IMR-90 (cell line): ENCODE results near the gene CARM1. TPM values are rescaled to one million over a fixed set of nuclear protein-coding genes. Genes with fewer than 3 reads are reported as not detected.

Experiments
- ATAC-seq: fragments of 200-7000 bp; cut with Tn5 transposase; 2 replicates; pipeline ENCODE4 v1.9.1; 2020; ENCODE audit warnings: low read depth, mild to moderate bottlenecking, moderate library complexity
- BruUV-seq: library from RNA; stranded (reverse); fragments of 400-500 nt; replicated peaks from 2 replicates; lab custom pipeline; 2021; lab: Mats Ljungman, UMichigan
- CTCF ChIA-PET: fragments of 300-600 bp; formaldehyde crosslinking; extraction: SDS; loops from one replicate; lab custom pipeline; 2021; ENCODE audit warnings: antibody characterized with exemption; lab: Yijun Ruan, JAX
- POLR2A ChIA-PET: fragments of 300-600 bp; sonication (Branson Sonifier 250); formaldehyde crosslinking; loops from one replicate; lab custom pipeline; 2022; ENCODE audit warnings: antibody characterized with exemption; ENCODE audit not compliant: unreplicated experiment; lab: Charles Lee
- DNase-seq: peaks from one replicate; pipeline ENCODE4 v3.0.0; 2013
- H2AFZ ChIP-seq: replicated peaks from 2 replicates; pipeline ENCODE3; 2013; ENCODE audit warnings: low read length, mild to moderate bottlenecking; ENCODE audit not compliant: poor library complexity
- H2AK5ac ChIP-seq: 2 replicates; pipeline ENCODE4 v1.6.1; 2013; ENCODE audit warnings: low read depth, low read length, inconsistent platforms
- H2AK9ac ChIP-seq: replicated peaks from 2 replicates; pipeline ENCODE3; 2013; ENCODE audit warnings: mild to moderate bottlenecking, low read depth, low read length, moderate library complexity; ENCODE audit not compliant: poor library complexity
- H2BK120ac ChIP-seq: 2 replicates; pipeline ENCODE4 v1.6.1; 2013; ENCODE audit warnings: low read depth, low read length, inconsistent platforms
- H2BK15ac ChIP-seq: 3 replicates; pipeline ENCODE4 v1.6.1; 2013; ENCODE audit warnings: low read depth, low read length, inconsistent platforms
- H2BK20ac ChIP-seq: 2 replicates; pipeline ENCODE4 v1.6.1; 2013; ENCODE audit warnings: low read depth, mild to moderate bottlenecking, inconsistent platforms, low read length, moderate library complexity
- H2BK5ac ChIP-seq: 2 replicates; pipeline ENCODE4 v1.6.1; 2013; ENCODE audit warnings: mild to moderate bottlenecking, low read depth, low read length, inconsistent platforms; ENCODE audit not compliant: poor library complexity, severe bottlenecking
- H3K14ac ChIP-seq: replicated peaks from 2 replicates; pipeline ENCODE4 v1.6.1; 2013; ENCODE audit warnings: low read depth, low read length, inconsistent platforms
- H3K18ac ChIP-seq: 2 replicates; pipeline ENCODE4 v1.6.1; 2013; ENCODE audit warnings: low read depth, low read length, control low read depth
- H3K23ac ChIP-seq: 2 replicates; pipeline ENCODE4 v1.6.1; 2013; ENCODE audit warnings: low read depth, low read length, inconsistent platforms
- H3K27ac ChIP-seq: 2 replicates; pipeline ENCODE4 v1.5.1; 2013; ENCODE audit warnings: mild to moderate bottlenecking, control low read depth, low read length; ENCODE audit not compliant: insufficient read depth
- H3K27me3 ChIP-seq: 2 replicates; pipeline ENCODE4 v1.6.1; 2013; ENCODE audit warnings: low read length; ENCODE audit not compliant: control insufficient read depth, insufficient read depth
- H3K36me3 ChIP-seq: 2 replicates; pipeline ENCODE4 v1.6.1; 2013; ENCODE audit warnings: low read length, mixed read lengths; ENCODE audit not compliant: control insufficient read depth, insufficient read depth
- H3K4ac ChIP-seq: 2 replicates; pipeline ENCODE4 v1.6.1; 2013; ENCODE audit warnings: low read depth, low read length, inconsistent platforms
- H3K4me1 ChIP-seq: 2 replicates; pipeline ENCODE4 v1.6.1; 2013; ENCODE audit warnings: low read length, mixed read lengths; ENCODE audit not compliant: control insufficient read depth, insufficient read depth
- H3K4me2 ChIP-seq: 2 replicates; pipeline ENCODE4 v1.6.1; 2013; ENCODE audit warnings: low read depth, mild to moderate bottlenecking, control low read depth, low read length, moderate library complexity
- H3K4me3 ChIP-seq: 2 replicates; pipeline ENCODE4 v1.5.1; 2013; ENCODE audit warnings: low read depth, mild to moderate bottlenecking, control low read depth, low read length, moderate library complexity; ENCODE audit not compliant: insufficient read depth
- H3K56ac ChIP-seq: 2 replicates; pipeline ENCODE4 v1.6.1; 2013; ENCODE audit warnings: low read length, inconsistent platforms; ENCODE audit not compliant: insufficient read depth; ENCODE audit errors: extremely low read depth
- H3K79me1 ChIP-seq, 2 experiments: 2 replicates each; pipeline ENCODE4 v1.6.1; 2013; ENCODE audit warnings: low read length in 2 of 2, inconsistent platforms in 1 of 2, low read depth in 1 of 2
- H3K9ac ChIP-seq: 2 replicates; pipeline ENCODE4 v1.6.1; 2013; ENCODE audit warnings: low read depth, low read length, control low read depth
- H3K9me1 ChIP-seq: 2 replicates; pipeline ENCODE4 v1.6.1; 2013; ENCODE audit warnings: low read length, inconsistent platforms; ENCODE audit not compliant: insufficient read depth
- H3K9me3 ChIP-seq: 2 replicates; pipeline ENCODE4 v1.6.1; 2013; ENCODE audit warnings: low read length; ENCODE audit not compliant: control insufficient read depth, insufficient read depth
- H4K20me1 ChIP-seq: 2 replicates; pipeline ENCODE4 v1.6.1; 2013; ENCODE audit warnings: low read length, inconsistent platforms; ENCODE audit not compliant: insufficient read depth
- H4K5ac ChIP-seq: 2 replicates; pipeline ENCODE4 v1.6.1; 2013; ENCODE audit warnings: mild to moderate bottlenecking, low read depth, low read length, control low read depth
- H4K8ac ChIP-seq, 2 experiments: 2 replicates each; pipeline ENCODE4 v1.6.1; 2013; ENCODE audit warnings: low read depth in 2 of 2, low read length in 2 of 2, control low read depth in 1 of 2, inconsistent platforms in 1 of 2
- H4K91ac ChIP-seq: 2 replicates; pipeline ENCODE4 v1.6.1; 2013; ENCODE audit warnings: low read depth, low read length, inconsistent platforms; ENCODE audit not compliant: insufficient read depth
- BHLHE40 ChIP-seq: fragments of 150-350 bp; IDR thresholded peaks from 2 replicates; pipeline ENCODE4 v1.6.1; 2016; ENCODE audit warnings: mild to moderate bottlenecking, low read depth, low read length
- CEBPB ChIP-seq: IDR thresholded peaks from 2 replicates; pipeline ENCODE4 v1.6.1; 2012; ENCODE audit warnings: low read depth, low read length, improper control_type of control experiment
- FOS ChIP-seq: fragments of 150-350 bp; IDR thresholded peaks from 2 replicates; pipeline ENCODE4 v1.6.1; 2016; ENCODE audit warnings: low read depth, low read length
- MAFK ChIP-seq: IDR thresholded peaks from 2 replicates; pipeline ENCODE4 v1.6.1; 2012; ENCODE audit warnings: low read depth, low read length, improper control_type of control experiment
- MAZ ChIP-seq: IDR thresholded peaks from 2 replicates; pipeline ENCODE4 v1.6.1; 2012; ENCODE audit warnings: low read depth, mild to moderate bottlenecking, low read length, improper control_type of control experiment, moderate library complexity, borderline replicate concordance
- MXI1 ChIP-seq: IDR thresholded peaks from 2 replicates; pipeline ENCODE4 v1.6.1; 2012; ENCODE audit warnings: low read depth, mild to moderate bottlenecking, low read length, moderate library complexity, borderline replicate concordance
- NFE2L2 ChIP-seq: fragments of 150-350 bp; IDR thresholded peaks from 2 replicates; pipeline ENCODE4 v1.6.1; 2016; ENCODE audit warnings: low read depth, mild to moderate bottlenecking, low read length
- POLR2A ChIP-seq: IDR thresholded peaks from 2 replicates; pipeline ENCODE4 v1.6.1; 2012; ENCODE audit warnings: mild to moderate bottlenecking, low read depth, low read length
- RCOR1 ChIP-seq: IDR thresholded peaks from 2 replicates; pipeline ENCODE4 v1.6.1; 2012; ENCODE audit warnings: mild to moderate bottlenecking, low read length, improper control_type of control experiment; ENCODE audit not compliant: insufficient replicate concordance
- RFX5 ChIP-seq: IDR thresholded peaks from 2 replicates; pipeline ENCODE4 v1.8.0; 2012; ENCODE audit warnings: low read depth, mild to moderate bottlenecking, low read length, moderate library complexity
- SMC3 ChIP-seq: fragments of 150-350 bp; IDR thresholded peaks from 2 replicates; pipeline ENCODE4 v1.6.1; 2016; ENCODE audit warnings: low read depth, mild to moderate bottlenecking, antibody characterized with exemption, low read length, moderate library complexity
- WGBS, 2 experiments: methylation state at CpG; one replicate each; pipeline versions ENCODE4 v1.1.5 to v1.1.7; 2013; ENCODE audit warnings: missing lambda C conversion rate in 2 of 2; ENCODE audit not compliant: insufficient read length in 1 of 2; ENCODE audit errors: extremely low coverage in 2 of 2; 5-methylcytosine and 5-hydroxymethylcytosine counted together
- dilution Hi-C: fragments of 300-500 bp; cut with HindIII; formaldehyde crosslinking; loops from one replicate; pipeline ENCODE4 v1.14.3; 2018; ENCODE audit warnings: low sequenced_read_pairs; ENCODE audit not compliant: unreplicated experiment
- in situ Hi-C: fragments of 300-500 bp; cut with MboI; formaldehyde crosslinking; loops from 3 replicates; pipeline ENCODE4 v1.14.3; 2019; ENCODE audit warnings: low sequenced_read_pairs, inconsistent platforms, mixed read lengths
- intact Hi-C: fragments of 100-400 bp; cut with micrococcal nuclease; formaldehyde crosslinking; loops from 2 replicates; pipeline ENCODE4 v1.10.0; 2022
- polyA plus RNA-seq, 3 experiments: library from polyadenylated mRNA; depleted of rRNA; stranded (reverse); fragments of >200 nt; gene quantifications; 2 replicates each; pipeline ENCODE4 v1.2.3, GENCODE V29; 2012; ENCODE audit warnings: low replicate concordance in 1 of 3
- total RNA-seq: library from RNA; depleted of rRNA; stranded (reverse); fragments of >200 nt; gene quantifications from 2 replicates; pipeline ENCODE4 v1.2.3, GENCODE V29; 2012
- TF ChIP-seq, protein P1 (sequence below): fragments of 150-350 bp; IDR thresholded peaks from 2 replicates; pipeline ENCODE4 v1.6.1; 2017; ENCODE audit warnings: mild to moderate bottlenecking, antibody characterized with exemption, low read length, low read depth

CARM1 gene
- total and polyA plus RNA-seq, 2 of the 4 experiments (the other 2 are of a cell fraction): 20.3 to 67.1 TPM

DNA sequence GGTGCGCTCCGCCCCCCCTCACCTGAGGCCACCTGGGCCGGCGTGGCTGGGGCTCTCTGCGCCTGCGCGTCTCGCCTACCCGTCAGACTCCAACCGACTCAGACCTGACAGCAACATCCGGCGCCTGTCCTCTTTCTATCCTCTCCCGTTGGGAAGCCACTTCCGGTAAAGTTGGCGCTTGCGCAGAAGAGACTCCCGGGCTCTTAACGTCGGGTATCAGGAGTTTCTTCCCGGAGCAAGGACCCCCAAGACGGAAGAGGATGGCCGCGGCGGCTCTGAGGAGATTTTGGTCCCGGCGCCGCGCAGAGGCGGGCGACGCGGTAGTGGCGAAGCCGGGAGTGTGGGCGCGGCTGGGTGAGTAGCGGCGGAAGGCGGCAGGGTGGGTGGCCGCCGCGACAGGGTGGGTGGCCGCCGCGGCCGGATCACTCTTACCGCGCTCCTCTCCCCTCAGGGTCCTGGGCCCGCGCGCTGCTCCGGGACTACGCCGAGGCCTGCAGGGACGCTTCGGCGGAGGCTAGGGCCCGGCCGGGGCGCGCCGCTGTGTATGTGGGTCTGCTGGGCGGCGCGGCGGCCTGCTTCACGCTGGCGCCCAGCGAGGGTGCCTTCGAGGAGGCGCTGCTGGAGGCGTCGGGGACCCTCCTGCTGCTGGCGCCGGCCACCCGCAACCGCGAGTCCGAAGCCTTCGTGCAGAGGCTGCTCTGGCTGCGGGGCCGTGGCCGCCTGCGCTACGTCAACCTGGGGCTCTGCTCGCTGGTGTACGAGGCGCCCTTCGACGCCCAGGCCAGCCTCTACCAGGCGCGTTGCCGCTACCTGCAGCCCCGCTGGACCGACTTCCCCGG, 57.4 kb downstream of the CARM1 start, which contains the start of the genes TIMM29 and YIPF2:
Gene TIMM29, plus strand, starts transcription at position 249 of the 839 bp plus-strand sequence. Its CDS starts 12 bp downstream, at position 261.
Gene YIPF2, minus strand, starts transcription at position 77 of the 839 bp plus-strand sequence. CDS start 229 bp downstream, outside the sequence.
- ChIA-PET POLR2A (no interaction called here), CTCF (no interaction called here)
- peak within 1 kb of the TSS; percentile 40 for H3K18ac ChIP-seq
- peak within 1 kb of the TSS; percentile 97 for H2AK9ac ChIP-seq
- peak within 1 kb of the TSS; percentile 95 for H4K91ac ChIP-seq
- H3K4me3 ChIP-seq: peak within 1 kb of the TSS; percentile 86
- H3K27ac ChIP-seq: peak within 1 kb of the TSS; percentile 68
- no TSS peak for BruUV-seq
- ATAC-seq (peak; percentile 90), DNase-seq (peak; percentile 98)
- H2AFZ ChIP-seq: peak within 1 kb of the TSS; percentile 96
- peaks cover 9% of the 10 kb centered on the region for H3K9me1 ChIP-seq
- peaks cover 15 to 52% of the 10 kb centered on the region in 2 experiments for H3K79me1 ChIP-seq
- dilution Hi-C loops (no loop called here), in situ Hi-C loops (no loop called here), intact Hi-C loops (loop anchor here (5.0 kb wide), 1 partner anchor 56 kb away; the partner anchor contains the start of gene CARM1)
- peak within 1 kb of the TSS; percentile 98 for H4K5ac ChIP-seq
- H3K4ac ChIP-seq: peak within 1 kb of the TSS; percentile 98
- H3K56ac ChIP-seq: peak within 1 kb of the TSS; percentile 54
- H3K23ac ChIP-seq: peak within 1 kb of the TSS; percentile 87
- peak within 1 kb of the TSS; percentile 96 to 100 for H4K8ac ChIP-seq
- H2BK120ac ChIP-seq: peak within 1 kb of the TSS; percentile 67
- H3K9me3 ChIP-seq: no peaks in the 10 kb centered on the region
- peak within 1 kb of the TSS; percentile 71 for H2BK5ac ChIP-seq
- peak within 1 kb of the TSS; percentile 99 for H2AK5ac ChIP-seq
- H3K4me2 ChIP-seq: peak within 1 kb of the TSS; percentile 99
- H3K36me3 ChIP-seq: peaks cover 24% of the 10 kb centered on the region
- no peaks in the 10 kb centered on the region for H3K27me3 ChIP-seq
- TF ChIP-seq BHLHE40: 0 out of 2 replicates have a peak, but pooled peaks have one; percentile 2
- TF ChIP-seq MAZ: peak; percentile 60; the same call in 1 of the 2 replicates
- TF ChIP-seq RFX5: no peak
- no peak for TF ChIP-seq FOS
- TF ChIP-seq, protein P1, sequence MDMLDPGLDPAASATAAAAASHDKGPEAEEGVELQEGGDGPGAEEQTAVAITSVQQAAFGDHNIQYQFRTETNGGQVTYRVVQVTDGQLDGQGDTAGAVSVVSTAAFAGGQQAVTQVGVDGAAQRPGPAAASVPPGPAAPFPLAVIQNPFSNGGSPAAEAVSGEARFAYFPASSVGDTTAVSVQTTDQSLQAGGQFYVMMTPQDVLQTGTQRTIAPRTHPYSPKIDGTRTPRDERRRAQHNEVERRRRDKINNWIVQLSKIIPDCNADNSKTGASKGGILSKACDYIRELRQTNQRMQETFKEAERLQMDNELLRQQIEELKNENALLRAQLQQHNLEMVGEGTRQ: no peak; the same call in 1 of the 2 replicates
- no peak for TF ChIP-seq NFE2L2
- TF ChIP-seq MAFK: no peak
- peak; percentile 48; the same call in 1 of the 2 replicates for TF ChIP-seq MXI1
- TF ChIP-seq SMC3: no peak
- no peak for TF ChIP-seq CEBPB
- no peak for TF ChIP-seq RCOR1
- TF ChIP-seq POLR2A: peak; percentile 72
- peak within 1 kb of the TSS; percentile 80 for H3K9ac ChIP-seq
- 2% methylated on average over 41 of the region's 96 CpGs; no CpG with 5 or more reads in 1 of the 2 experiments for WGBS, 2 experiments
- H3K4me1 ChIP-seq: peaks cover 12% of the 10 kb centered on the region
- H2BK15ac ChIP-seq: peak within 1 kb of the TSS; percentile 5; the same call in 1 of the 3 replicates
- peaks cover 6% of the 10 kb centered on the region for H4K20me1 ChIP-seq
- H3K14ac ChIP-seq: peak within 1 kb of the TSS; percentile 95
- H2BK20ac ChIP-seq: no peak within 1 kb of the TSS; the same call in none of the 2 replicates
